ENCODE results near the gene MAD2L2.

MAD2L2 gene

GRCh38 chr1:11626551-11626950 lies 54.4 kb downstream of the MAD2L2 start:
- no peak for TF ChIP-seq CTCF (IDR thresholded peaks at IDR 0.05; ENCODE audit: extremely low read depth, missing control alignments)
- no peak for DNase-seq (ENCODE audit: low spot score)
